ENCODE data around the gene AP4B1.
"Not testable (repeated sequence)": the region's sequence is repeated elsewhere in the genome, so short reads cannot be mapped to it uniquely, and the experiment has no call there.

AP4B1 gene

GRCh38 chr1:113904674-113905434 lies at the start of gene AP4B1, which contains the start of gene DCLRE1B:
TSS of gene AP4B1 (minus strand) at chr1:113904799. CDS start at chr1:113904717, 82 bp downstream.
TSS of gene DCLRE1B (plus strand) at chr1:113905326. CDS start at chr1:113905587, 261 bp downstream.
- peak; percentile 94 for DNase-seq (ENCODE audit: low spot score)

- no peak for DNase-seq (ENCODE audit: low spot score)
Observed at GRCh38 chr1:113951719-113952118, 47.1 kb upstream of the AP4B1 start.

- no peak for DNase-seq (ENCODE audit: low spot score)
Observed at GRCh38 chr1:113950908-113951307, 46.3 kb upstream of the AP4B1 start.

GRCh38 chr1:113949007-113949406 lies 44.4 kb upstream of the AP4B1 start:
- no peak for DNase-seq (ENCODE audit: low spot score)

- DNase-seq (ENCODE audit: low spot score), result not testable (repeated sequence)
Observed at GRCh38 chr1:113948151-113948550, 43.6 kb upstream of the AP4B1 start.

GRCh38 chr1:113947388-113948107 lies 42.9 kb upstream of the AP4B1 start:
- no peak for DNase-seq (ENCODE audit: low spot score)

GRCh38 chr1:113946678-113947387 lies 42.2 kb upstream of the AP4B1 start:
- DNase-seq (ENCODE audit: low spot score), result peak; percentile 57

- DNase-seq (ENCODE audit: low spot score), result no peak
Observed at GRCh38 chr1:113946112-113946511, 41.5 kb upstream of the AP4B1 start.

- no peak for DNase-seq (ENCODE audit: low spot score)
Observed at GRCh38 chr1:113945329-113945728, 40.7 kb upstream of the AP4B1 start.

GRCh38 chr1:113943028-113943811 lies 38.6 kb upstream of the AP4B1 start:
- no peak for DNase-seq (ENCODE audit: low spot score)

GRCh38 chr1:113942527-113942926 lies 37.9 kb upstream of the AP4B1 start:
- no peak for DNase-seq (ENCODE audit: low spot score)

- DNase-seq (ENCODE audit: low spot score), result no peak
Observed at GRCh38 chr1:113941245-113941559, 36.6 kb upstream of the AP4B1 start.

- no peak for DNase-seq (ENCODE audit: low spot score)
Observed at GRCh38 chr1:113940365-113941244, 36.0 kb upstream of the AP4B1 start.

GRCh38 chr1:113938192-113938591 lies 33.6 kb upstream of the AP4B1 start:
- peak; percentile 34 for DNase-seq (ENCODE audit: low spot score)

GRCh38 chr1:113937146-113937545 lies 32.5 kb upstream of the AP4B1 start:
- no peak for DNase-seq (ENCODE audit: low spot score)

- DNase-seq (ENCODE audit: low spot score), result no peak
Observed at GRCh38 chr1:113935970-113936369, 31.4 kb upstream of the AP4B1 start.

GRCh38 chr1:113935176-113935575 lies 30.6 kb upstream of the AP4B1 start:
- no peak for DNase-seq (ENCODE audit: low spot score)

- DNase-seq (ENCODE audit: low spot score), result no peak
Observed at GRCh38 chr1:113934511-113935055, 30.0 kb upstream of the AP4B1 start.

- DNase-seq (ENCODE audit: low spot score), result no peak
Observed at GRCh38 chr1:113934006-113934405, 29.4 kb upstream of the AP4B1 start.

GRCh38 chr1:113931451-113931851 lies 26.9 kb upstream of the AP4B1 start:
- DNase-seq (ENCODE audit: low spot score), result no peak

All from D341Med (cell line).